Thymus (tissue), 11 donors: ENCODE measurements around the gene RANBP6. TPM values are rescaled to one million over a fixed set of nuclear protein-coding genes. Genes with fewer than 3 reads are reported as not detected.
A peak's percentile ranks its signal among the peaks of the same experiment; 100 is the strongest.
"Not testable (repeated sequence)": the region's sequence is repeated elsewhere in the genome, so short reads cannot be mapped to it uniquely, and the experiment has no call there.

Source experiments
- DNase-seq, 9 donors: peaks; one replicate each; pipeline ENCODE4 v3.0.0-alpha.2; 2013; ENCODE audit warnings: low spot score in 9 of 9, low read depth in 6 of 9, missing footprints in 1 of 9
- H3K27ac ChIP-seq, 2 donors: one replicate each; pipeline ENCODE4 v1.5.1; 2013; ENCODE audit warnings: control low read depth in 1 of 2, low read depth in 1 of 2, low read length in 1 of 2, mild to moderate bottlenecking in 1 of 2, moderate library complexity in 1 of 2
- H3K27me3 ChIP-seq, 2 donors: one replicate each; pipeline ENCODE4 v1.5.1; 2013; ENCODE audit warnings: low read length in 1 of 2; ENCODE audit not compliant: control insufficient read depth in 2 of 2, insufficient read depth in 1 of 2
- H3K36me3 ChIP-seq, 2 donors: one replicate each; pipeline ENCODE4 v1.5.1; 2013; ENCODE audit warnings: low read length in 1 of 2, mild to moderate bottlenecking in 1 of 2, moderate library complexity in 1 of 2; ENCODE audit not compliant: control insufficient read depth in 2 of 2, insufficient read depth in 2 of 2
- H3K4me1 ChIP-seq, 2 donors: one replicate each; pipeline ENCODE4 v1.5.1; 2013; ENCODE audit warnings: low read length in 2 of 2; ENCODE audit not compliant: control insufficient read depth in 2 of 2, insufficient read depth in 2 of 2
- H3K4me3 ChIP-seq, 2 donors: one replicate each; pipeline ENCODE4 v1.5.1; 2013; ENCODE audit warnings: low read length in 2 of 2, control low read depth in 1 of 2, mild to moderate bottlenecking in 1 of 2
- H3K9me3 ChIP-seq, 2 donors: one replicate each; pipeline ENCODE4 v1.5.1; 2013; ENCODE audit warnings: low read length in 1 of 2, mild to moderate bottlenecking in 1 of 2; ENCODE audit not compliant: control insufficient read depth in 2 of 2, insufficient read depth in 1 of 2
- WGBS: extraction: QIAGEN DNeasy Blood & Tissue Kit; methylation state at CpG from one replicate; pipeline ENCODE4 v1.1.7; 2013; 5-methylcytosine and 5-hydroxymethylcytosine counted together
- polyA plus RNA-seq: library from polyadenylated mRNA; stranded (reverse); fragments of 200-250 nt; gene quantifications from one replicate; pipeline ENCODE4 v1.2.3, GENCODE V29; 2013
- total RNA-seq: library from RNA; stranded (reverse); fragments of 120-200 nt; gene quantifications from one replicate; pipeline ENCODE4 v1.2.4, GENCODE V29; 2013
- donor health status: healthy.

Gene RANBP6
- total and polyA plus RNA-seq, 2 donors: 20.9 to 41.0 TPM

DNA sequence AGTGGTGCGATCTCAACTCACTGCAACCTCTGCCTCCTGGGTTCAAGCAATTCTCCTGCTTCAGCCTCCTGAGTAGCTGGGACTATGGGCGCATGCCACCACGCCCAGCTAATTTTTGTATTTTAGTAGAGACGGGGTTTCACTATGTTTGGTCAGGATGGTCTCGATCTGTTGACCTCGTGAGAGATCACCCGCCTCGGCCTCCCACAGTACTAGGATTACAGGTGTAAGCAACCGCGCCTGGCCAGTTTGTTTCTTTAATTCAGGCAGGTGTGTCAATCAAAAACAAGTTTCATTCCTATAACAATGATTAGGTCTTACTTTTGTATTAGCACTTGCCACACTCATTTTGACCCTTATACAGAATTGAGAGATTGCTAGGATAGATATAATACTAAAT is 1.6 kb upstream of the RANBP6 start:
- DNase-seq, H3K4me3 ChIP-seq, H3K27ac ChIP-seq, H3K27me3 ChIP-seq, H3K9me3 ChIP-seq: not testable (repeated sequence)
- Histone ChIP-seq H3K36me3 (peaks cover 6 to 18% of the 10 kb centered on the region in 2 donors), H3K4me1 (peaks cover 17% of the 10 kb centered on the region in 2 donors)
- 98% methylated on average over 10 of the region's 10 CpGs for WGBS

DNA sequence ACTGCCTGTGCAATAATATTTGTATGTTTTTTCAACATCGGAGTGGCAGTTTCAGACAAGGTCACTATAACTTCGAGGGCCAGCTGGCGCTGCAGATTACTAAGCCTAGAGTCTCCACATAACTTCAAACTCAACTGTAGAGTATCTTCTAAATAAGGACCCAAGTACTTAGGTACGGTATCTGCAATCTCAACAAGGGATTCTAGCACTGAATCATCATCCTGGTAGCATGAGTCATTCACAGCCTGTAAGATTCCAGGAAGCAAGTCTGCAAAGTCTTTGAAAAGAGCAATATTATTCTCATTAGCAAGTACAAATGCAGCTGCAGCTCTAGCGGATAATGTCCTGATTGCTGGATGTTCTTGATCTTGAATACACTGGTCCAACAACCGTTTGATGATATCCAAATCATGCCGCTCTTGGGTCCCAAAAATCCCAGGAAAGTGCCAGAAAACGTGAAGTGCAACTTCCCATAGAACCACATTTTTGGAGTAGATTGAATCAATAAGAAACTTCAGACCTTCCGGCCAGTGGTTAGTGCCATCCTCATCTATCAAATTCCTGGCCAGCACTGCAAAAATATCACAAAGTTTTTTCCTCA is 654 bp downstream of the RANBP6 start:
- Histone ChIP-seq H3K9me3 (no peaks in the 10 kb centered on the region), H3K4me3 (peak overlapping the region; percentile 68 to 88), H3K36me3 (peaks cover 6 to 21% of the 10 kb centered on the region in 2 donors), H3K27me3 (no peaks in the 10 kb centered on the region), H3K27ac (peak overlapping the region; percentile 79 to 80), H3K4me1 (peaks cover 17% of the 10 kb centered on the region in 2 donors)
- no peak for DNase-seq
- WGBS: 45% methylated on average over 9 of the region's 9 CpGs

DNA sequence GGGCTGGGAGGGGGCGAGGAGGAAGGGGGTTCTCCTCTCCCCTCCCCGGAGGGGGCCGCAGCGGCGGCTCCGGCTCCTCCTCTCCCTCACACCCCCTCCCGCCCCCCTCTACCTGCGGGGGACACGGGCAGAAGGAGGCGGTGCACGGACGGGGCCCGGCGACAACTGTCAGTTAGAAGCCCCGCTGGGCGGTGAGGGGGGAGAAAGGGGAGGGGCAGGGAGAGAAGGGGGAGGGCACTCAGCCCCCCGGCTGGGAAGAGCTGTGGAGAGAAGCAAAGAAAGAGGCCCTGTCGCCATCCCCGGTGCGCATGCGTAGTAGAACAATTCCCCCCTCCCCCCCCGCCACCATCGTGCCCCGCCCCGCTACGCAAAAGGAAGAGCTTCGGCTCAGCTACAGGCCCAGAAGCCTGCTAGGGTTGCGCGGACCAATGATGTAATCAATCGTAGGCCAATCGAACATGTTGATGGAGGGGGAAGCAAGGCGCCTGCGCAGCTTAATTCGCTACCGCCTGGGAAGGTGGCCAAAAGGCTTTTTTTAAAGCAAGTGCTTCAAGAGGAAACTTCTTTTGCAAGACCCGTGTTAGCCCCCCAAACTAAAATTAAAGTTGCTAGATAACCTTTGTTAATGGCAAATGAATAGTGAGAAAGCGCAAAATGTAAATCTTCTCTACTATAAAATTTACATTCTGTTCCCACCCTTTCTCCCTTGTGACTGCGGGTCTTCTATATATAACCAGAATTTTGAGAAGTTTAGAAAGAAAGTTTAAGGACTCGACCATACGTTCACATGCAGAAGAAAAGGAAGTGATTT is 7.0 kb downstream of the RANBP6 start:
- Histone ChIP-seq H3K27me3 (no peaks in the 10 kb centered on the region), H3K4me1 (peaks cover 4% of the 10 kb centered on the region in 2 donors), H3K27ac (peak overlapping the region; percentile 92 to 95), H3K9me3 (no peaks in the 10 kb centered on the region), H3K4me3 (peak overlapping the region; percentile 79 to 82), H3K36me3 (peaks cover 3 to 22% of the 10 kb centered on the region in 2 donors)
- peak; percentile 88 to 98 (median 95) for DNase-seq
- 2% methylated on average over 40 of the region's 40 CpGs for WGBS

DNA sequence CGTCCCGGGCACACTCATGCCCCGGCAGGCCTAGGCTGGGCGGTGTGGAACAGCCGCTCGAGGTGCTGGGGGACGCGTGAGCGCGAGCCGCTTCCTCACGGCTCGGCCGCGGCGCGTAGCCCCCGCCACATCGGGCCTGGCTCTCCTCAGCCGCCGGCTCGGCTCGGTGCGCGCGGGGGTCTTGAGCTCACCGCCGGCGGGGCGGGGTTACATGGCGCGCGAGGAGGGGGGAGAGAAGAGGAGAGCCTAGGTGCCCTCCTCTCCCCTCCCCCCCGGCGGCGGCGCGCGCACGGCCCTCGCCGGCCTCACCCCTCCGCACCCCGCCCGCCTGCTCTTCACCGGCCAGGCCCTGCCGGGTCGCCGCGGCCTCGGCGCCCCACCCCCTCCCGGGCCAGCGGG is 7.7 kb downstream of the RANBP6 start:
- Histone ChIP-seq H3K9me3 (no peaks in the 10 kb centered on the region), H3K36me3 (peaks cover 0 to 19% of the 10 kb centered on the region in 2 donors), H3K4me1 (peaks cover 0 to 4% of the 10 kb centered on the region in 2 donors), H3K27ac (peak overlapping the region; percentile 92 to 95), H3K4me3 (peak overlapping the region; percentile 79 to 82), H3K27me3 (no peaks in the 10 kb centered on the region)
- under 1% methylated on average over 53 of the region's 54 CpGs for WGBS
- DNase-seq: peak; percentile 19 to 90 (median 75)

DNA sequence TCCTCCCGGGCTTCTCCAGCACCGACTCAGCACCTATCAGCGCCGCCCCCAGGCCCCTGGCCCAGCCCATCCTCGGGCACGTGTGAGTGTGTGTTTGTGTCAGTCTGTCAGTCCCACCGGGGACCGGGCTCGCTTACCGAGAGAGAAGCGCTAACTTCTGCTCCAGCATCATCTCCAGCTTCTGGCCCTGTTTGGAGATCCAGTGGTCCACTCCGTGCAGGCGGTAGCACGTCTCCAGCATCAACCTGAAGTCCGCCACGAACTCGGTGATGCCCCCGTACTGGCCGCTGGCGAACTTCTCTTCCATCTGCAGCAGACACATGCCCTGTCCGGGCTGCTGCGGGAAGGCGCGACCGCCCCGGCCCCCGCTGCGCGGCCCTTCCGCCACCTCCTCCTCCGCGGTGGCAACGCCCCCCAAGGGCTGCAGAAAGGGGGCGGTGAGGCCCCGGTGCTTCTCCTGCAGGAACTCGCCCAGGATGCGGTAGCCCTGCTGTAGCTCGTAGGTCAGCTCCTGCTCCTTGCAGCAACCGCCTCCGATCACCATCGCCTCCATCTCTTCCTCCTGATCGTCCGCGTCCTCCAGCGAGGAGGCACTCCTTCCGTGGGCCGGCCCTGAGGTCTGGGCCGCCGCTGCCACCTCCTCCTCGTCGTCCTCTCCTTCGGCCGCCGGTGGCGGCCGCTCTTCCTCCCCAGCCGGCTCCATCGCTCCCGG is 8.2 kb downstream of the RANBP6 start:
- Histone ChIP-seq H3K27ac (peak overlapping the region; percentile 92 to 95), H3K4me3 (peak overlapping the region; percentile 79 to 82), H3K27me3 (no peaks in the 10 kb centered on the region), H3K9me3 (no peaks in the 10 kb centered on the region), H3K36me3 (peaks cover 0 to 14% of the 10 kb centered on the region in 2 donors), H3K4me1 (peaks cover 0 to 4% of the 10 kb centered on the region in 2 donors)
- under 1% methylated on average over 59 of the region's 59 CpGs for WGBS
- peak; percentile 73 to 95 (median 87) for DNase-seq

DNA sequence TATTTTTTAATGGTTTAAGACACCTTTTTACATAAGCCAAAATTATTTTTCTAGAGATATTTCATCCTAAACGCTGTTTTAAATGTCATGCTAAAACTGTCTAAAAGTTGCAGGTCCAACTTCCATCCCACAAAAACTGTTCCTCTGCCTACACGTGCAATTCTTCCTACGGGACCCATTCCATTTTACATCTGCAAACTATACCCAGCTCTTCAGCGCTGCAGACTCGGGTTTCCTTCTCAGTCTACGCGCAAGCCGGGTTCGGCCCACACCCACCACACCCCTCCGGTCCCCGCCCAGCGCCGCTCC is 8.7 kb downstream of the RANBP6 start:
- DNase-seq: no peak
- Histone ChIP-seq H3K4me1 (peaks cover 0 to 4% of the 10 kb centered on the region in 2 donors), H3K4me3 (peak overlapping the region; percentile 79 to 82), H3K27me3 (no peaks in the 10 kb centered on the region), H3K9me3 (no peaks in the 10 kb centered on the region), H3K27ac (peak overlapping the region in 1 of 2 donors; percentile 92), H3K36me3 (peaks cover 0 to 9% of the 10 kb centered on the region in 2 donors)
- WGBS: 2% methylated on average over 13 of the region's 13 CpGs

DNA sequence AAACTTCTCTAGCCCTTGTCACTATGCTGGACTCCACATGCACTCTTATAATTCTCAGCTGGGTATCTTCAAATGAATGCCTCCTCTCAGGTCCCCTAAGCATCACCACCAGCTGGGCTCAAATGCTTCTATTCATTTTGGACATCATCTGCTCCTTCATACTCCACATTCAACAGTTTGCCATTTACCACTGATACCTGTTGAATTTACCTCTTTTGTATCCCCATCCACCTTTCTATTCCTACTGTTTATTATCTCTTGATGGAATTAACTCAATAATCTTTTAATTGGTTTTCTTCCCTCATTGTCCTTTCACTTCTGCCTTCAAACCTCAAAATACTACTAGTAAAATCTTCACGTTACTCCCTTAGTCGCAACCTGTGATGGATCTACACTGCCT is 14.5 kb downstream of the RANBP6 start:
- H3K36me3 ChIP-seq: peaks cover 0 to 8% of the 10 kb centered on the region in 2 donors
- H3K9me3 ChIP-seq: no peaks in the 10 kb centered on the region
- no peaks in the 10 kb centered on the region for H3K4me1 ChIP-seq
- no peaks in the 10 kb centered on the region for H3K27me3 ChIP-seq
- DNase-seq: no peak
- no peak overlapping the region for H3K27ac ChIP-seq
- H3K4me3 ChIP-seq: no peak overlapping the region
- over 99% methylated on average over 2 of the region's 2 CpGs for WGBS

DNA sequence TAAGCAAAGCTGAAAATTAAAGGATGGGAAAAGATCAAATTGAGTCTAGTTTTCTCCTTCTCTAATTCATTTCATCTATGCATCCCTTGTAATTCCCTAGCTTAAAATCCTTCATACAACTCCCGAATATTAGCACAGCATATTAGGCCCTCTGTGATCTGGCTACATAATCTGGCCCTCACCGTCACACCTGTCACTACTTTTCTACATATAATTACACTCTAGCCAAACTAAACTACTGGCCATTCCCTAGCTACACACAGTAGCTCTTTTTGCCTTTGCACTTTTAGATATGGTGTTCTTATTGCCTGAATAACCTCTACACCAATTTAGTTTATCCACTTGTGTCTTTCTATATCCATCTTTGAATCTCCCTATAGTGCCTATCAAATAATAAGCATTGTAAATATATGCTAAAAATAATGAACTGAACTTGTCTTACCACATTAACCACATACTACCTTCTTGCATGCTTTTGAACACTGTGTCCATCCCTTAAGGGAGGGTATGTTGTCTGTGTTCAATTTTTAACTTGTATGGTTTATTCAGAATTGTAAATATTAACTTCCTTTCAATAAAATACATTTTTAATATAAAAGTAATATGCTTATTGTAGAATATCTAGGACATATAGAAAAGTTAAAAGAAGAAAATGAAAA is 15.9 kb downstream of the RANBP6 start:
- Histone ChIP-seq H3K27me3 (no peaks in the 10 kb centered on the region), H3K27ac (no peak overlapping the region), H3K36me3 (peaks cover 0 to under 1% of the 10 kb centered on the region in 2 donors), H3K4me1 (no peaks in the 10 kb centered on the region), H3K4me3 (no peak overlapping the region), H3K9me3 (no peaks in the 10 kb centered on the region)
- no peak for DNase-seq
- 96% methylated on average over 2 of the region's 2 CpGs for WGBS
